Measurements from ENCODE around the gene MPRIP. TPM values are rescaled to one million over a fixed set of nuclear protein-coding genes. Genes with fewer than 3 reads are reported as not detected.

Gene MPRIP
- total RNA-seq, 2 donors from 2014 or later = 147 to 269 TPM

DNA sequence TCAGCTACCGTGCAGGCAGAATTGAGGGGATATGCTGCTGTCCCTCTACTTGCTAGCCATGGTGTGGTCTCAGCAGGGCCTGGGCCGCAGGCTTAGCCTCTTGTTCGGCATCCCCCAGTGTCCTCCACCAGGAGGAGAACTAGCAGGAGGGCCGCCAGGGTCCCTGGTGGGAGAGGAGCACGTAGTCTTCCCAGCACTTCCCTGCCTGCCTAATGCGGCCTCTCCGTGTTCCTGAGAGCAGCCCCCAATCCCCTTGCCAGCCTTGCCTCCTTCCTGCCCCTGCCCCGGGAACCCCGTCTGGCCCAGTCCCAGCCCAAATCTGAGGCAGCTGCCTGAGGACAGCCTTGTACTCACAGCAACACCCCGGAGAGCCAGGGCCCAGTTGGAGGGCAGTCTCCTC is 125.7 kb downstream of the MPRIP start:
- DNase-seq (no peak), ATAC-seq (no peak)
- intact Hi-C loops (cut with DNase I) = no loop called here
- H3K9me3 ChIP-seq = no peaks in the 10 kb centered on the region
- H3K27me3 ChIP-seq = no peaks in the 10 kb centered on the region
- no peak overlapping the region for H3K27ac ChIP-seq
- H3K4me1 ChIP-seq = peaks cover under 1% of the 10 kb centered on the region
- peaks cover 18 to 39% of the 10 kb centered on the region in 2 donors for H3K36me3 ChIP-seq (replicated peaks in 1 of 2; ENCODE audit: insufficient read depth in 1 of 2, low read depth in 2 of 2)
- no peak overlapping the region for H3K4me3 ChIP-seq
- WGBS, 2 donors = 89 to 94% methylated on average over 9 of the region's 10 CpGs
- TF ChIP-seq, protein P1, sequence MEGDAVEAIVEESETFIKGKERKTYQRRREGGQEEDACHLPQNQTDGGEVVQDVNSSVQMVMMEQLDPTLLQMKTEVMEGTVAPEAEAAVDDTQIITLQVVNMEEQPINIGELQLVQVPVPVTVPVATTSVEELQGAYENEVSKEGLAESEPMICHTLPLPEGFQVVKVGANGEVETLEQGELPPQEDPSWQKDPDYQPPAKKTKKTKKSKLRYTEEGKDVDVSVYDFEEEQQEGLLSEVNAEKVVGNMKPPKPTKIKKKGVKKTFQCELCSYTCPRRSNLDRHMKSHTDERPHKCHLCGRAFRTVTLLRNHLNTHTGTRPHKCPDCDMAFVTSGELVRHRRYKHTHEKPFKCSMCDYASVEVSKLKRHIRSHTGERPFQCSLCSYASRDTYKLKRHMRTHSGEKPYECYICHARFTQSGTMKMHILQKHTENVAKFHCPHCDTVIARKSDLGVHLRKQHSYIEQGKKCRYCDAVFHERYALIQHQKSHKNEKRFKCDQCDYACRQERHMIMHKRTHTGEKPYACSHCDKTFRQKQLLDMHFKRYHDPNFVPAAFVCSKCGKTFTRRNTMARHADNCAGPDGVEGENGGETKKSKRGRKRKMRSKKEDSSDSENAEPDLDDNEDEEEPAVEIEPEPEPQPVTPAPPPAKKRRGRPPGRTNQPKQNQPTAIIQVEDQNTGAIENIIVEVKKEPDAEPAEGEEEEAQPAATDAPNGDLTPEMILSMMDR (IDR thresholded peaks at IDR 0.05) = no peak
- no peak for TF ChIP-seq POLR2A (IDR thresholded peaks at IDR 0.05)

DNA sequence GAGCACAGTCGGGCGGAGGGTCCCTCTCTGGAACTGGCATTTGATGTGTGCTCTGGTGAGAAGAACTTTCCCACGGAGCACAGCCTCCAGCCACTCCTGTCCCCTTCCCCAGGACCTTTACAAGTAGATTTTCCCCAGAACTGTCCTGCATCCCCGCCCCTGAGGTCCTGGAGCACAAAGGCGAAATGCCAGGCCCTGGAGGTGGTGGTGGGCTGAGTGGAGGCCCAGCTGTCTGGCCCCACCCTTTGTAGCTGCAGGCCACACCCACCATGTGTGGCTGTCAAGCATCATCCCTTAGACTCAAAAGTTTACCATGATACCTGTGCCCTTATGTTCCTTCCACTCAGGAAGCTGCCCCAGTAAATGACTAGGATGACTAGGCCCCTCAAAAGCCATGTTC is 126.1 kb downstream of the MPRIP start:
- TF ChIP-seq, protein P1 (IDR thresholded peaks at IDR 0.05) = no peak
- no peak for TF ChIP-seq POLR2A (IDR thresholded peaks at IDR 0.05)
- Histone ChIP-seq H3K27ac (no peak overlapping the region), H3K4me1 (peaks cover 4% of the 10 kb centered on the region), H3K27me3 (no peaks in the 10 kb centered on the region), H3K9me3 (no peaks in the 10 kb centered on the region), H3K4me3 (no peak overlapping the region), H3K36me3 (replicated peaks in 1 of 2; ENCODE audit: insufficient read depth in 1 of 2, low read depth in 2 of 2) (peaks cover 19 to 41% of the 10 kb centered on the region in 2 donors)
- intact Hi-C loops (cut with DNase I) = no loop called here
- DNase-seq = no peak
- no peak for ATAC-seq
- 93 to 100% methylated on average over 2 to 5 of the region's 5 CpGs for WGBS, 2 donors

DNA sequence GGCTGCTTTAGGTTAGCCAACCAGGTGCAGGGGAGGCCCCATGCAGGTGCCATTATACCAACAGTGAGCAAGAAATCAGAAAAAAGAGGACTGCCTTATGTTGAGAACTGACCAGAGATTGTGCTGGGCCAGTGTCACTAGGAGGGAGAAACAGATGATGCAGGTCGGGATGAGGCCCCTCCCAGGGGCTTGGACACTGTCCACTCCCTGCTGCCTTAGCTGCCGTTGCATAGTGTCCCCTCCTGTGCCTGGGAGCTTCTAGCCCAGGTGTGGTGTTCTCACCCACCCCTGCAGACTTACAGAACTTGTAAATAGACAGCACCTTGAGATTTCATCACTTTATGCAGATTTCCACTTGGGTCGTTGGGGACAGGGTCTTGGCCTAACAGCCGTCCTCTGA is 127.1 kb downstream of the MPRIP start:
- Histone ChIP-seq H3K36me3 (replicated peaks in 1 of 2; ENCODE audit: insufficient read depth in 1 of 2, low read depth in 2 of 2) (peaks cover 16 to 41% of the 10 kb centered on the region in 2 donors), H3K4me3 (no peak overlapping the region), H3K4me1 (peaks cover 5% of the 10 kb centered on the region), H3K27me3 (no peaks in the 10 kb centered on the region), H3K9me3 (no peaks in the 10 kb centered on the region), H3K27ac (no peak overlapping the region)
- WGBS, 2 donors = 77 to 81% methylated on average over 4 of the region's 4 CpGs
- no peak for TF ChIP-seq POLR2A (IDR thresholded peaks at IDR 0.05)
- DNase-seq (no peak), ATAC-seq (no peak)
- intact Hi-C loops (cut with DNase I) = no loop called here

DNA sequence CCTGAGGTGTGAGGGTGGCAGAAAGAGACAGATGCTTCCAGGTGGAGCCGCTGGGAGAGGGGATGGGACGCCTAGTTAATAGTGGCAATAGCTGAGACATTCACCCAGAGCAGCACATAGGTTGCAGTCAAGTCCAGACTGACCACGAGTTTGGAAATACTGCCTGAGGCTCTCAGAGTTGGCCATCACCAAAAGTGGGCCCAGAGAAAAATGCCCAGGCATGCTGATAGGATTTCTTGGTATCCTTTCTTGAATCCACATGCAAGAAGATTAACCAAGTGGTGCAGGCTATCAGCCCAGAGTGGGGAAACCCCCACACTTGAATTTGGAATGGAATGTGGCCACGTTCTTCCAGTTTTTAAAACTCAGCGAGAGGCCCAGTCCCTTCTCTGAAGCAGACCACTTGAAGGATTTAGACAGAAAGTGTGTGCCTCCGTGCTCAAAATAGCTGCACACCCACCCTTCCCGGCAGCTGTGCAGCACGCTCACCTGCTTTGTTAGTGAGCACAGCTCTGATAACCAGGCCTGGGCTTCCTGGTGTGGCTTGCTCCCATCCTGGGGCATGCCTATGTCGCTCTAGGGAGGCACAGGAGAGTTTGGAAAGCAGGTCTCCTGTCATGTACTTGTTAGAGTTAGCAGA is 128.2 kb downstream of the MPRIP start:
- 83 to 89% methylated on average over 5 to 9 of the region's 9 CpGs for WGBS, 2 donors
- Histone ChIP-seq H3K4me1 (peaks cover 5% of the 10 kb centered on the region), H3K36me3 (replicated peaks in 1 of 2; ENCODE audit: insufficient read depth in 1 of 2, low read depth in 2 of 2) (peaks cover 14 to 42% of the 10 kb centered on the region in 2 donors), H3K27me3 (no peaks in the 10 kb centered on the region), H3K9me3 (no peaks in the 10 kb centered on the region), H3K4me3 (no peak overlapping the region), H3K27ac (no peak overlapping the region)
- DNase-seq = no peak
- TF ChIP-seq POLR2A (IDR thresholded peaks at IDR 0.05) = no peak
- TF ChIP-seq, protein P1 (IDR thresholded peaks at IDR 0.05) = no peak
- ATAC-seq = no peak
- intact Hi-C loops (cut with DNase I) = no loop called here

DNA sequence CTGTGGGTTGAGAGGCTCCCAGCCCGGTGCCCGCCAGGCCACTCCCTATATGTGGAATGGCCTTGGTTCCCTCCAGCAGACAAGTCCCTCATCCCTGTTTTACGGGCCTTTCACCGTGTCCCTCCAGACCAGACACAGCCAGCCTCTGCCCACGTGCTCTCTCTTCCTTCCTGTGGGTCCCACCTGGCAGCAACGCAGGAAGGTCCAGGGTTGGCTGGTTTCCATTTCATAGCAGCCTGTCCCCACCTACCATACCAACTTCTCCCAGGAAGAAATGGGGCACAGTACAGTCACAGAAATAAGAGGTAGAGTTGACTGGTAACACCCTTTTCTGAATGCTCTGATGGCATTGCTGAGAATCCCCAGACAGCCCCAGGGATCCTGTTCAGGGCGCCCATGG is 128.9 kb downstream of the MPRIP start:
- no peak for TF ChIP-seq POLR2A (IDR thresholded peaks at IDR 0.05)
- TF ChIP-seq, protein P1 (IDR thresholded peaks at IDR 0.05) = no peak
- Histone ChIP-seq H3K4me3 (no peak overlapping the region), H3K27me3 (no peaks in the 10 kb centered on the region), H3K36me3 (replicated peaks in 1 of 2; ENCODE audit: insufficient read depth in 1 of 2, low read depth in 2 of 2) (peaks cover 14 to 39% of the 10 kb centered on the region in 2 donors), H3K27ac (no peak overlapping the region), H3K9me3 (no peaks in the 10 kb centered on the region), H3K4me1 (peaks cover 5% of the 10 kb centered on the region)
- WGBS, 2 donors = 87 to 92% methylated on average over 5 to 7 of the region's 7 CpGs
- DNase-seq = no peak
- intact Hi-C loops (cut with DNase I) = no loop called here
- no peak for ATAC-seq

All from body of pancreas (tissue), 4 donors.